ENCODE data around the gene GPR132.
"Not testable (repeated sequence)": the region's sequence is repeated elsewhere in the genome, so short reads cannot be mapped to it uniquely, and the experiment has no call there.

The GPR132 gene

DNA sequence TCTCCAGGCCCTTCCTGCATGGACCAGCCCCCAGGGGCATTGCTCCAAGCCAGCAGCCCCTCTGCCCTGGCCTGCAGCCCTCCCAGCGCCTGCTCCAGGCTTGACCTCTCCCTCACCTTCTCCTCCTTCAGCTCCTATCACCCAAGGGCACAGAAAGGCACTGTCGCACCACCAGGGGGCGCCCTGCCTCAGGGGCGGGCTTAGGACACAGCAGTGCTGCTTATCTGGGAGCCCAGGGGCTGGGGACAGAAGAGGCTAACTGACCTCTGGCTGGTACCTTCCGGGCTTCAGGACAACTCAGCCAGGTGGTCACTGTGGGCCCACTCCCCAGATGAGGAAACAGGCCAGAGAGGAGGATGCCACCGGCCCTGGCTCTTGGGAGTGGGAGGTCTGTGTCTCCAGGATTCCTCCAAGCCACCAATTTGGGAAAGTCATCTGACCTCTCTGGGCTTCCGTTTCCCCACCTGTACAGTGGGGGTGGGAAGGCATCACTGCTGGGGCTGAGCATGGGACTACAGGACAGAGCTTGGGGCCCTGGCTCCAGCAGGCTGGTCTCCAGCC is 25.3 kb upstream of the GPR132 start:
- DNase-seq: peak; percentile 94

DNA sequence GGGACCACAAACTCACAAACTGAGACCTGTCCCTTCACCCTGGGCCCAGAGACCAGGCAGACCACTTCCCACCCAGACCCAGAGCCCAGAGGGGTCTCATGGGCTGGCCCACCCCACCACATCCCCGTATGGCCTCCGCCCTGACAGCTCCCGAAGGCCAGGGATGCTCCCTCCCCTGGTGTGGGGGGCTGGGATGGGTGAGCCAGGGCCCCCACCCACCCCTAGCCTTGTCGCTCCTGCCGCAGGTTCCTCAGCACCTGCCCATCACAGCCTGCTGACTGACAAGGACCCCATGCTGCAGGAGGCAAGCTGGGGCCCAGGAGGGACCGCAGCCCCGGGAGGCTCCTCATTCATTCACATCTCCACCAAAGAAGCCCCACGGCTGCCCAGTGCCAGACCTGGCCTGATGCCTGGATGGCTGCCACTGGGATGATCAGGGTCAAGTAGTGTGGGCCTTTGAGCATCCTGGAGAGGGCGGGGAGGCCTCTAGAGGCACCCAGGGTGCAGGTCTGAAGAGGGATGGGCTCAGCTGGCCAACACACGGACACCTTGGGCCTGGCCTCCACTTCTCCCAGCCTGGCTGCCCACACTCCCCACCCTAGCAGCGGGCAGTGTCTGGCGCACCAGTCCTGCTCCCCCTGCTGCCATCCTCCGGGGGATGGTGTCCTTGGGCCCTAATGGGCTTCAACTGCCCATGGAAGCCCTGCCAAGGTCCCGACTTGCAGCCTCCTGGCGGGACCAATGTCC is 24.7 kb upstream of the GPR132 start:
- no peak for DNase-seq

DNA sequence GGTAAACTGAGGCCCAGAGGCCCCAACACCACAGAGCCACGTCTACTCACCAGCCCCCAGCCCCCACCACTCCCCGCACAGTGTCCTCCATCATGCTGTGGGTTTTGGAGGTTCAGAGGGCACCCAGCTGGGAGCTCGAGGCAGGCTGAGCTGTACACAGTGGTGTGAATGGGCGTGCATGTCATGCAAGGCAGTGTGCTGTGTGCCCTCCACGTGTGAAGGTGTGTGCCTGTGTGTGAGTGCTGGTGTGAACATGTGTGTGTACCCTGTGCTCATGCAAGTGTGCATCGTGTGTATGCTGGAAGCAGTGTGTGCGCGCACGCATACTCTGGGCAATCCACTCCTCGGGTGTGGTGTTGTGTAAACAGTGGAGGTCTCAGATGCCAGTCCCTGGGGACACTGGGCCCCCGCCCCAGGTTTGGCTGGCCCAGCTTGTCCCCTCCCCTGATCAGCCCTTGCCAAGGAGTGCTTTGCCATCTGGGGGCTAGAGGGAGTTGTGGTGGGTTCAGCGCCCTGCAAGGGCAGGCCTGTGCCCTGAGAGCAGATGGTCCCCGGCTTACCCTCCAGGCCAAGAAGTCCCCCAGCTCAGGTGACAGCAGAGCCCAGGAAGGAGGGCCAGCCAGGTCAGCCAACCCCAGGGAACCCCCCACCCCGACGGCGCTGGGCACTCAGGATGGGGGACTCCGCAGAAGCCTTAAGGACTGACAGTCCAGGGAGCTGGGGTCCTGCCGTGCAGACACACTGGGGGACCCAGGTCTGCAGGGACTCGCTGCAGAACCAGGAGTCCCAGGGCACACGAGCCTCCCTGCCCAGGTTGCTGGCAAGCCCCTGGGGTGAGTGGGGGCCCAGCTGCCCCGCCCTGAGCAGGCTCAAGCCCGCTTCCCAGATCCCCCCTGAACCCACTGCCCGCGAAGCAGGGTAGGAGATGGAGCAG is 23.8 kb upstream of the GPR132 start:
- DNase-seq: no peak

DNA sequence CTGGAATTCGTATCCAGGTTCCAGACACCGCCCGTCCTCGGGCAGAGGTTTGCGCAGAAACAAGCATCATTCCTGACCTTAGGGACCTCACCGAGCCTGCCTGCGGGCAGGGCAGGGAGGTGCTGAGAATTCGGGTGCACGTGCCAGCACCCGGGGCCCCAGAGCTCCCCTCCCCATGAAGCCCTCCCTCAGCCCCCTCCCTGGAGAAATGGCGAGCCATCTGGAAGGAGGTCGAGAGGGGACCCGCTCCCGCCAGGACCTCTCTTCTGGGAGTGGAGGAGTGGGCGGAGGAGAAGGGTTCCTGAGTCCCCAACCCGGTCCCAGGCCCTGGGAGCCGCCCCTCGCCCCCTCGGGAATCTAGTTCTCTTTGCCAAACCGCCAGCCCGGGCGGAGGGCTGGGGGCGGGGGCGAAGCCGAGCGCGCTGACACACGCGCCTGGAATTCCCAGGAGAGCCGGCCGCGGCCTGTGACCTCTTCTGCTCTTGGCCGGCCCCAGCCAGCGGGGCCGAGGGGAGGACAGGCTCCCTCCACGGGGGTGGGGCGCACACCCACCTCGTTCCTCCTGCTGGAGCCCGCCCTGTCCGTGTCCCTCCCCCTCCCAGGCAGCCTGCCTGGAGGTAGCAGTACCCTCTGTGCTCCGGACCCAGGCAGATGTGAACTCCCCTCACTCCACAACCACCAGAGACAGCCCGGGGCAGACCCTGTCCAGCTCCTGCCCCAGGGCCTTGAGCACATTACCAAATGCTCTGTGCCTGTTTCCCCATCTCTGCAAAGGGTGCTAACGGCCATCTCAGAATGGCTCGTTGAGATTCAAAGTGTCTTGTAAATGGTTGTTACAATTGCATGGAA is 23.0 kb upstream of the GPR132 start:
- no peak for DNase-seq

DNA sequence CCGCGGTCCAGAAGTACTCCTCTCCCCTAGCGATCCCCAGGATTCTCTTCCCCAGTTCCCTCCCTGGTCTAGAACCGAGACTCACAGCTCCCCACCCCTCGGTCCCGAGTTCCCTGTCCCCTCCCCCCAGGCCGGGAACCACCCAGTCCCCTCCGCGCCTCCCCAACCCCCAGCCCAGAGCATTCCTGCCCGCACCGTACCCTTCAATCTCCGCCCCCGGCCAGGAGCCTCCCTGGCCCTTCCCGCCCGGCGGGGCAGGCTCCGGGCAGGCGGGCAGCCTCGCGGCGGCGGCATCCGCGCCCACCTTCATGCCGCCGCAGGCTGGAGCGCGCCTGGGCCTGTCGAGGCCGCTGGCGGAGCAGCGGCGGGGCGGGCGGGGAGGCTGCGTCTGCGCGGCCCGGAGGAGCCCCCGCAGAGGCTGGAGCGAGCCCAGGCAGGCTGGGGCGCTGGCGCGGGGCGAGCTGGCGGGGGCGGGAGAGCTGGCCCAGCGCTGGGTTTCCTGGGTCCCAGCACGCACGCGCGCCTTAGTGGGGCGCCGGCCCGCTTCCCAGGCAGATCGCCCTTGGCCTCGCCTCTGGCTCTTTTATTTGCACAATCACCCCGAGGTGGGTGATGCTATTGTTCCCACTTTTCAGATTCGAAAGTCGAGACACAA is 22.2 kb upstream of the GPR132 start:
- DNase-seq: no peak

DNA sequence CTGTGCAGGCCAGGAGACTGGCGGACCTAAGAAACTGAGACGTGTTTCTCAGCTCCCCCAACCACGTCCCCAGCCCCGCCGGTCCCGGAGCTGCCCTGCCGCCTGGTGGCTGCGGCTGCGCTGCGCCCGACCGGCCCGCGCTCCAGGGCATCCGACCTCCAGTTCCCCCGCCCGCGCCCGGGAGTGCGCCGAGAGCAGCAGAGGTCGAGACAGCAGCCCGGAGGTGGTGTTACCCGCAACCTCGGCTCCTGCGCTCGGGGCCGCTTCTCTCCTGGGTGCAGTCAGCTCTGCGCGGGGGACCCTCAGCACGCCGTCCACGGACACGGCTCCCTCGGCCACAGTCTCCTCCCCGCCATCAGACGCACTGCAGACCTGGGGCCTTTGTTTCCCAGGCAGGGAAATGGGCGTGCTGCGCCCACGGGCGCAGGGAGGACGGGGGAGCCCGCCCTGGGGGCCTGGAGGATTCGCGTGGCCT is 21.6 kb upstream of the GPR132 start:
- peak; percentile 90 for DNase-seq

GRCh38 chr14:105085766-105086165 is 20.5 kb upstream of the GPR132 start:
- DNase-seq: no peak

DNA sequence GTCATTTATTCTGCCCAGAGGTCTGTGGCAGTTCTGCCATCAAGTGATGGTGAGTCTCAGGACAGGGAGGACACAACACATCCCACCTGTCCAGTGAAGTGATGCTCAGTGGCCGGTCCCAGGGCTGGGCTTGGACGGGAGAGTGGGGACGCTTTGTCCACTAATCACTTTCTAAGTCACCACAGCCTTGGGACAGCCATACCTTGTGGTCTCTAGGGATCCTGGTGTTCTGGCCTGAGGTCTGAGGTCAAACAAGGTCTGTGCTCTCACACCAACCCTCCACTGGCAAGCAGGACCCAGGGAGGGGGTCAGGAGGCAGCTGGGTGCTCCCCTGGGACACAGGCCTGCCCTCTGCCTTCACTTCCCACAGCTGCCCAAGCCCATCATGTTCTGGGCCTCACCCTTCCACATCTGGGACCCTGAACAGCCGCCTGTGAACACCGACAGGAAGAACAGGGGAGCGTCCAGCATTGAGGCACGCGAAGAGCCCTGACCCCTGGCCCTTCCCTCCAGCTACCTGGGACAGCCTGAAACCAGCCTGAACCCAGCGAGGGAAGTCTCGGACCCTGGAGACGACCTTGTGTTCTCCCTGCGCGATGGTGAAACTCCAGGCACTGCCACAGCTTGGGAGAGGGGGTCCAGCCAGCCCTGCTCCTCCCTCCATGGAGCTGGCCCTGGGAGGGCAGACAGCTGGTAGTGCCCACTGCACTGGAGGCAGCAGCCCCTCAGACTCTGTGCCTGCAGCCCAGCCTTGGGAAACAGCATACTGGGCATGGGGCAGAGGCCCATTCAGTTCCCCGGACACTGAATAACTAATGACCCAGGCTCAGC is 19.7 kb upstream of the GPR132 start:
- no peak for DNase-seq

DNA sequence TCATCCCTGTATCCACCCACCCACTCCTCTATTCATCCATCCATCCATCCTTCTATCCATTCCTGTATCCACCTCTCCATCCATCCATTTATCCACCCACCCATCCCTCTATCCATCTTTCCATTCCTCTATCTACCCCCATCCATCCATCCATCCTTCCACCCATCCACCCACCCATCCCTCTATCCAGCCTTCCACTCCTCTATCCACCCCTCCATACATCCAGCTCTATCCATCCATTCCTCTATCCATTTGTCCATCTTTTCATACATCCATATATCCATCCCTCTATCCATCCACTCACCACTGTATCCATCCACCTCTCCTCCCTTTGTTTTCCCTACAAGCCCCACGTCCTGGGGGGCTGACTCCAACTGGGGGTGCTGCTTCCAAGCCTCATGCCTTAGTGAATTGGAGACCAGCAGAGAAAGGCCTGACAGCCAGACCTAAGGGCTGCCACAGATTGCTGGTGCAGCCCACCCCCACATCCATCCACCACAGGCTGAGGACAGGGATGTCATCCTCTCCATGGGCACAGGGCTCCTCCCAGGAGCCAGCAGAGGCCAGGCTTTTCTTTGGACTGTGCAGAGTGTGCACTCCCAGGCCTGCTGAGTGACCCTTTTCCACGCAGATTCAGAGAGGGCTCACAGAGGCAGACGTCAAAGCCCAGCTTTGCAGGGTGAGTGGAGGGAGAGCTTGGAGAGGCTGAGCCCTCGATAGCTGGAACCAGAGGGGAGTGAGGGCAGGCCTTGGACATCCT is 18.9 kb upstream of the GPR132 start:
- DNase-seq: no peak

DNA sequence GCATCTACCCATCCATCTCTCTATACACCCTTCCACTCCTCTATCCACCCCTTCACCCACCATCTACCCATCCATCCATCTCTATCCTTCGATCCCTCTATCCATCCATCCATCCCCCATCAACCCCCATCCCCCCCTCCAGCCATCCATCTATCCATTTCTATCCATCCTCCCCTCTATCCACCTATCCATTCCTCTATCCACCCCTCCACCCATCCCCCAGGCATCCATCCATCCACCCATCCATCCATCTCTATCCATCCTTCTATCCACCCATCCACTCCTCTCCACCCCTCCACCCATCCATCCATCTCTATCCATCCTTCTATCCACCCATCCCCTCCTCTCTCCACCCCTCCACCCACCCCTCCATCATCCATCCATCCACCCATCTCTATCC is 17.5 kb upstream of the GPR132 start:
- DNase-seq: no peak

- DNase-seq: not testable (repeated sequence)
Observed at GRCh38 chr14:105081473-105081872, 16.2 kb upstream of the GPR132 start.

DNA sequence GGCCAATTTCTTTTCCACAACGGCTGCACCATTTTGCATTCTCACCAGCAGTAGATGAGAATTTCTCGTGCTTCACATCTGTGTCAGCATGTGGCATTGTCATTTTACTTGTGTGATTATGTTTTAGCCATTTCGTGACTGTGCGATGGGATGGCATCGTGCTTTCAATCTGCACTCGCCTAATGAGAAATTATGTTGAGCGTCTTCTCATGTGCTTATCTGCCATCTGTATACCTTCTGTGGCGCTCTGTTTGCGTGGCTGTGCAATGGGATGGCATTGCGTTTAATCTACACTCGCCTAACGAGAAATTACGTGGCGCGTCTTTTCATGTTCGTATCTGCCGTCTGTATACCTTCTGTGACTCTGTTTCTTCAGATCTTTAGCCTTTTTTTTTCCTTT is 14.9 kb upstream of the GPR132 start:
- DNase-seq: no peak

DNA sequence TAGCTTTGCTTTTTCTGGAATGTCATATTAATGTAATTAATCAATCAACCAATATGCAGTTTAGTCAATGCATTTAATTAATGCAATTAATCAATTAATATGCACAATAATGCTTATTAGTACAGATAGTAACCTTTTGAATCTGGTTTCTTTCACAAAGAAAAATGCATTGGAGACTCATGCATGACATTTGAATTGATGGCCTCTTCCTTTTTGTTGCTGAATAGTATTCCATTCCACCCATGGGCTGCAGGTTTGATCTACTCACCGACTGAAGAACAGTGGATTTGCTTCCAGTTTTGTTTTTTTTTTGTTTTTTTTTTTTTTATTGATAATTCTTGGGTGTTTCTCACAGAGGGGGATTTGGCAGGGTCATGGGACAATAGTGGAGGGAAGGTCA is 13.1 kb upstream of the GPR132 start:
- no peak for DNase-seq

GRCh38 chr14:105077649-105077995 is 12.4 kb upstream of the GPR132 start:
- DNase-seq: no peak

DNA sequence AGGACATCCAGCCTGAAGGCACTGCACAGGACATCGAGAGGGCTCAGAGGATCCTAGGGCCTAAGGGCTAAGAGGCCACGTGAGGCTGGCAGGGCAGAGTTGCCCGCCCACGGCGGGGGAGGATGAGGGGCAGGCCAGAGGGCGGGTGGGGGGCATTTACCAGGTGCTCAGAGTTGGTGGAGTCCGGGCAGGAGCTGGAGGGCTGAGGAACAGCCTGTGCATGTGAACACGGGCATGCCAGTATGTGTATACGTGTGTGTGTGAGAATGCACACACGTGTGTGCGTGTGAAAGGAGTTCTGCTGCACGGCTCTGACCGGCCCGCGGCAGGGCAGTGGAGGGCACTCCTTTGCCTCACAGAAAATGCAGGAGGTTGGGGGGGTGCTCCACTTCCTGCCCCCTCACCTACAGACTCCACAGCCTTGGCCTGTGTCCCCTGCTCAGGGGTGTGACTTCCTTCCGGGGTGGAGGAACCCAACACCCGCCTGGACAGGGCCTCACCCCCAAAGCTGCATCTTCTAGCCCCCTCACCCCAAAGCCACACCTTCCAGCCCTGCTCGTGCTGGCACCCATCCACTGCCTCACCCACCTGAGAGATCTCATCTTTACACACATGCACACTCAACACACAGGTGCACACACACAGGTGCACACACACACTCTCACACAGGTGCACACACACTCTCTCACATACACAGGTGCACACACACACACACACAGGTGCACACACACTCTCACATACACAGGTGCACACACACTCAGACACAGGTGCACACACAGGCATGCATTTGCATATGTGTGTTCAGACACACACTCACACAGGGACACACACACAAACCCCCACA is 11.8 kb upstream of the GPR132 start:
- no peak for DNase-seq

DNA sequence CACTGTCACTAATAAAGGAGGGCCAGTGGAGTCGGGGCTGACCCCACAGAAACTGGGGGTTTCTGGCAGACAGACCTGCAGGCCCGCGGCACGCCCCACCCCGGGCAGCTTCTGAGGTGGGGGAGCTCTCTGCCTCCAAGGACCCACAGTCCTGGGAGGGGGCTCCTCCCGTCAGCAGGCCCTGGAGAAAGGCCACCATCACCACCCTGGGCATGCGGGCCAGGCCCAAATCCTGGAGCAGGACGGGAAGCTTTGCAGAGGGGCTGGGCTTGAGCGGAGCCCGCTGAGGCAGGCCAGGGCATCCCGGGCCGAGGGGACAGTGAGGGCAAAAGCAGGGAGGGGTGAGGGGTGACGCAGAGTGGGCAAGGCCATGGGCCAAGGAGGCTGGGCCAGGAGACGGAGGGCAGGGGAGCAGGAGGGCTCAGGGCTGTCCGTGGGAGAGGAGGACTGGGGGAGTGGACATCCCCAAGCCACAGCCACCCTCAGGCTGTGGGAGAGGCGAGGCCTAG is 11.1 kb upstream of the GPR132 start:
- no peak for DNase-seq

- DNase-seq: no peak
Observed at GRCh38 chr14:105075379-105076295, 10.4 kb upstream of the GPR132 start.

DNA sequence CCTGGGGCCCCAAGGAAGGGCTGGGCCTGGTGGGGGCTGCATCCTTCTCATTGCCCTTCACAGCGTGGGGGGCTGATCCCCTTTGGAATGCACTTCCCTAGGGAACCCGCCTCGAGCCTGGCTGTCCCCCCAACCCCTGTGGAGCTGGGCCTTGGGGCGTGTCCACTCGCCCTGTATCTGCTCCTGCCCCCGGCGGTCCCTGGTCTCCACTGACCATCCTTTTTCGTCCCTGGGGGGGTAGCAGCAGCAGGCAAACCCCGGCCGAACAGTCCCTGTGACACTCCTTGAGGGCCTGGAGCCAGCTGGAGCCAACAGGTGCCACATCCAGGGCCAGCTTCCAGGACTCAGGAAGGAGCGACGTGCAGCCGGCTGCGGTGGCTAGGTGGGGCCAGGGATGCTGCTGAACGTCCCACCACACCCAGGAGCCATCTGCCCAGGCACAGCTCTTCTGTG is 9.4 kb upstream of the GPR132 start:
- DNase-seq: no peak

Data from activated CD4-positive, alpha-beta T cell treated with anti-CD3 and anti-CD28 coated beads, Interleukin-2, Interleukin-6, amounts not matched to agents 100 ng/mL and 50 ng/mL, durations not matched to agents 16 hours and 8 hours (primary cell).